MV-4-11 (cell line): ENCODE measurements around the gene MYBPHL.
"Not testable (repeated sequence)": the region's sequence is repeated elsewhere in the genome, so short reads cannot be mapped to it uniquely, and the experiment has no call there.

Experiments
- DNase-seq: peaks from one replicate; lab custom pipeline; 2025; lab: John Stamatoyannopoulos, UW

MYBPHL gene

GRCh38 chr1:109307274-109308021 lies 637 bp upstream of the MYBPHL start:
- peak; percentile 85 for DNase-seq

GRCh38 chr1:109305991-109306390 lies 820 bp downstream of the MYBPHL start:
- DNase-seq: not testable (repeated sequence)

- DNase-seq: no peak
These were observed 2.4 kb downstream of the MYBPHL start for GRCh38 chr1:109304226-109304920.

GRCh38 chr1:109301874-109302273 lies 4.9 kb downstream of the MYBPHL start:
- DNase-seq: no peak

GRCh38 chr1:109300650-109301151 lies 6.1 kb downstream of the MYBPHL start:
- DNase-seq: no peak

GRCh38 chr1:109299558-109300343 lies 7.1 kb downstream of the MYBPHL start:
- DNase-seq: no peak

GRCh38 chr1:109298666-109299557 lies 7.9 kb downstream of the MYBPHL start:
- peak; percentile 15 for DNase-seq

- DNase-seq: no peak
These were observed 10.0 kb downstream of the MYBPHL start for GRCh38 chr1:109296782-109297181.

GRCh38 chr1:109295712-109296415 lies 10.9 kb downstream of the MYBPHL start:
- DNase-seq: no peak

- peak; percentile 70 for DNase-seq
These were observed 12.3 kb downstream of the MYBPHL start for GRCh38 chr1:109294481-109294880.

- DNase-seq: no peak
These were observed 13.8 kb downstream of the MYBPHL start for GRCh38 chr1:109293026-109293425.

- DNase-seq: no peak
These were observed 14.4 kb downstream of the MYBPHL start for GRCh38 chr1:109292364-109292763.

- peak; percentile 89 for DNase-seq
These were observed 15.8 kb downstream of the MYBPHL start for GRCh38 chr1:109290998-109291397.

GRCh38 chr1:109290137-109290536 lies 16.7 kb downstream of the MYBPHL start:
- DNase-seq: no peak

- not testable (repeated sequence) for DNase-seq
These were observed 20.0 kb downstream of the MYBPHL start for GRCh38 chr1:109286762-109287161.

- no peak for DNase-seq
These were observed 22.8 kb downstream of the MYBPHL start for GRCh38 chr1:109283748-109284600.

GRCh38 chr1:109282952-109283747 lies 23.7 kb downstream of the MYBPHL start, which contains the start of gene PSRC1:
PSRC1 (minus strand) TSS chr1:109283145.
- peak; percentile 82 for DNase-seq

GRCh38 chr1:109282497-109282951 lies 24.3 kb downstream of the MYBPHL start:
- no peak for DNase-seq
